ENCODE measurements around the gene NARF. TPM values are rescaled to one million over a fixed set of nuclear protein-coding genes. Genes with fewer than 3 reads are reported as not detected.

NARF gene
- total RNA-seq, 1 experiment from 2014 or later: 59.5 TPM

- POLR2A ChIA-PET (ENCODE audit: unreplicated experiment): no interaction called here
- intact Hi-C loops (cut with micrococcal nuclease): no loop called here
- ATAC-seq: no peak
Measured at GRCh38 chr17:82474223-82475010, 15.9 kb downstream of the NARF start.

GRCh38 chr17:82475458-82475857, 16.9 kb downstream of the NARF start:
- BruUV-seq (replicated peaks): no TSS peak
- H3K9ac ChIP-seq (ENCODE audit: low read length): no peak overlapping the region
- POLR2A ChIA-PET (ENCODE audit: unreplicated experiment): no interaction called here
- H3K27me3 ChIP-seq (ENCODE audit: low read length): no peaks in the 10 kb centered on the region
- CTCF ChIA-PET: no interaction called here
- ATAC-seq: peak; percentile 38; the same call in 1 of the 2 replicates
- no peaks in the 10 kb centered on the region for H3K9me3 ChIP-seq (ENCODE audit: low read length)
- H4K20me1 ChIP-seq (ENCODE audit: low read length): no peaks in the 10 kb centered on the region
- intact Hi-C loops (cut with micrococcal nuclease): no loop called here
- peaks cover 20% of the 10 kb centered on the region for H3K36me3 ChIP-seq (ENCODE audit: low read depth, low read length)
- no peaks in the 10 kb centered on the region for H3F3A ChIP-seq (ENCODE audit: low read length, unreplicated experiment)
- no peak overlapping the region for H3K4me3 ChIP-seq (ENCODE audit: low read length)
- no peak overlapping the region for H3K27ac ChIP-seq (ENCODE audit: low read length)
- no peak overlapping the region for H3K4me2 ChIP-seq (ENCODE audit: low read length)
- H3K79me2 ChIP-seq (ENCODE audit: low read length): no peaks in the 10 kb centered on the region
- DNase-seq: peak; percentile 30
- no peak overlapping the region for H2AFZ ChIP-seq (ENCODE audit: low read length)
- no peak for TF ChIP-seq EZH2phosphoT487 (IDR thresholded peaks at IDR 0.05; ENCODE audit: borderline replicate concordance, low read length)
- TF ChIP-seq CTCF (conservative IDR thresholded peaks at IDR 0.05; ENCODE audit: low read depth, low read length): no peak
- no peak for TF ChIP-seq EZH2 (IDR thresholded peaks at IDR 0.05; ENCODE audit: low read length, unreplicated experiment)
- H3K9me2 ChIP-seq (replicated peaks; ENCODE audit: low read length): no peaks in the 10 kb centered on the region
- H3K4me1 ChIP-seq (ENCODE audit: insufficient read depth, low read length): no peaks in the 10 kb centered on the region

More at GRCh38 chr17:82474223-82475010, 15.9 kb downstream of the NARF start:
- Histone ChIP-seq H3K9ac (ENCODE audit: low read length) (no peak overlapping the region), H3K36me3 (ENCODE audit: low read depth, low read length) (peaks cover 16% of the 10 kb centered on the region), H3K4me1 (ENCODE audit: insufficient read depth, low read length) (no peaks in the 10 kb centered on the region), H3K4me2 (ENCODE audit: low read length) (no peak overlapping the region), H3K79me2 (ENCODE audit: low read length) (no peaks in the 10 kb centered on the region), H4K20me1 (ENCODE audit: low read length) (no peaks in the 10 kb centered on the region), H2AFZ (ENCODE audit: low read length) (no peak overlapping the region), H3F3A (ENCODE audit: low read length, unreplicated experiment) (no peaks in the 10 kb centered on the region), H3K4me3 (ENCODE audit: low read length) (no peak overlapping the region), H3K9me3 (ENCODE audit: low read length) (no peaks in the 10 kb centered on the region), H3K27me3 (ENCODE audit: low read length) (no peaks in the 10 kb centered on the region), H3K27ac (ENCODE audit: low read length) (no peak overlapping the region), H3K9me2 (replicated peaks; ENCODE audit: low read length) (no peaks in the 10 kb centered on the region)
- TSS peak; percentile 12 for BruUV-seq (replicated peaks)
- CTCF ChIA-PET: no interaction called here
- no peak for TF ChIP-seq CTCF (conservative IDR thresholded peaks at IDR 0.05; ENCODE audit: low read depth, low read length)
- TF ChIP-seq EZH2phosphoT487 (IDR thresholded peaks at IDR 0.05; ENCODE audit: borderline replicate concordance, low read length): no peak
- TF ChIP-seq EZH2 (IDR thresholded peaks at IDR 0.05; ENCODE audit: low read length, unreplicated experiment): no peak
- DNase-seq: no peak

GRCh38 chr17:82477934-82478333, 19.4 kb downstream of the NARF start:
- intact Hi-C loops (cut with micrococcal nuclease): no loop called here
- Histone ChIP-seq H3F3A (ENCODE audit: low read length, unreplicated experiment) (no peaks in the 10 kb centered on the region), H3K9me3 (ENCODE audit: low read length) (no peaks in the 10 kb centered on the region), H3K9ac (ENCODE audit: low read length) (no peak overlapping the region), H3K79me2 (ENCODE audit: low read length) (no peaks in the 10 kb centered on the region), H3K4me2 (ENCODE audit: low read length) (no peak overlapping the region), H2AFZ (ENCODE audit: low read length) (no peak overlapping the region), H3K36me3 (ENCODE audit: low read depth, low read length) (peaks cover 20% of the 10 kb centered on the region), H4K20me1 (ENCODE audit: low read length) (no peaks in the 10 kb centered on the region), H3K4me3 (ENCODE audit: low read length) (no peak overlapping the region), H3K27me3 (ENCODE audit: low read length) (no peaks in the 10 kb centered on the region), H3K9me2 (replicated peaks; ENCODE audit: low read length) (no peaks in the 10 kb centered on the region), H3K4me1 (ENCODE audit: insufficient read depth, low read length) (no peaks in the 10 kb centered on the region), H3K27ac (ENCODE audit: low read length) (no peak overlapping the region)
- ATAC-seq (no peak), DNase-seq (no peak)
- TF ChIP-seq CTCF (conservative IDR thresholded peaks at IDR 0.05; ENCODE audit: low read depth, low read length) (no peak), EZH2phosphoT487 (IDR thresholded peaks at IDR 0.05; ENCODE audit: borderline replicate concordance, low read length) (no peak), EZH2 (IDR thresholded peaks at IDR 0.05; ENCODE audit: low read length, unreplicated experiment) (no peak)
- BruUV-seq (replicated peaks): no TSS peak
- CTCF ChIA-PET: no interaction called here
- POLR2A ChIA-PET (ENCODE audit: unreplicated experiment): no interaction called here
